KMS-11 (cell line): Measurements from ENCODE around the gene PRKRIP1.

ENCODE experiments used
- H2AFZ ChIP-seq: fragments of 200-600 bp; sonication (generic); 2 replicates; pipeline ENCODE4 v1.6.1; 2016; ENCODE audit warnings: antibody characterized with exemption, mixed run types, low read depth
- H3K27ac ChIP-seq: fragments of 200-600 bp; sonication (generic); 2 replicates; pipeline ENCODE4 v1.6.1; 2016; ENCODE audit warnings: mild to moderate bottlenecking, mixed run types
- H3K27me3 ChIP-seq: fragments of 200-600 bp; sonication (generic); 2 replicates; pipeline ENCODE4 v1.6.1; 2017; ENCODE audit warnings: mild to moderate bottlenecking, low read depth, mixed run types, moderate library complexity; ENCODE audit not compliant: insufficient read depth
- H3K36me3 ChIP-seq: fragments of 200-600 bp; sonication (generic); 2 replicates; pipeline ENCODE4 v1.6.1; 2017; ENCODE audit warnings: mild to moderate bottlenecking, mixed run types; ENCODE audit not compliant: insufficient read depth
- H3K4me1 ChIP-seq: fragments of 200-600 bp; sonication (generic); 2 replicates; pipeline ENCODE4 v1.6.1; 2016; ENCODE audit warnings: mild to moderate bottlenecking, low read depth, mixed run types; ENCODE audit not compliant: poor library complexity, severe bottlenecking
- H3K4me2 ChIP-seq: fragments of 200-600 bp; sonication (generic); 2 replicates; pipeline ENCODE4 v1.7.0; 2016; ENCODE audit warnings: mild to moderate bottlenecking, mixed run types
- H3K4me3 ChIP-seq: fragments of 200-600 bp; sonication (generic); IDR thresholded peaks from 2 replicates; pipeline ENCODE4 v1.6.1; 2017; ENCODE audit warnings: low read depth, low read length, mixed read lengths; ENCODE audit not compliant: insufficient read depth
- H3K79me2 ChIP-seq: fragments of 200-600 bp; sonication (generic); 2 replicates; pipeline ENCODE4 v1.6.1; 2016; ENCODE audit warnings: low read depth, mixed run types; ENCODE audit not compliant: insufficient read depth
- H3K9ac ChIP-seq: fragments of 200-600 bp; sonication (generic); 2 replicates; pipeline ENCODE4 v1.6.1; 2016; ENCODE audit warnings: mild to moderate bottlenecking, mixed run types
- H4K20me1 ChIP-seq: fragments of 200-600 bp; sonication (generic); 2 replicates; pipeline ENCODE4 v1.6.1; 2016; ENCODE audit warnings: mild to moderate bottlenecking, mixed run types; ENCODE audit not compliant: insufficient read depth
- TF ChIP-seq, protein P1 (sequence below): fragments of 200-600 bp; sonication (generic); conservative IDR thresholded peaks from 2 replicates; pipeline ENCODE4 v1.6.1; 2017; ENCODE audit warnings: low read depth, mild to moderate bottlenecking, antibody characterized with exemption, low read length, moderate library complexity, mixed read lengths

PRKRIP1 gene

DNA sequence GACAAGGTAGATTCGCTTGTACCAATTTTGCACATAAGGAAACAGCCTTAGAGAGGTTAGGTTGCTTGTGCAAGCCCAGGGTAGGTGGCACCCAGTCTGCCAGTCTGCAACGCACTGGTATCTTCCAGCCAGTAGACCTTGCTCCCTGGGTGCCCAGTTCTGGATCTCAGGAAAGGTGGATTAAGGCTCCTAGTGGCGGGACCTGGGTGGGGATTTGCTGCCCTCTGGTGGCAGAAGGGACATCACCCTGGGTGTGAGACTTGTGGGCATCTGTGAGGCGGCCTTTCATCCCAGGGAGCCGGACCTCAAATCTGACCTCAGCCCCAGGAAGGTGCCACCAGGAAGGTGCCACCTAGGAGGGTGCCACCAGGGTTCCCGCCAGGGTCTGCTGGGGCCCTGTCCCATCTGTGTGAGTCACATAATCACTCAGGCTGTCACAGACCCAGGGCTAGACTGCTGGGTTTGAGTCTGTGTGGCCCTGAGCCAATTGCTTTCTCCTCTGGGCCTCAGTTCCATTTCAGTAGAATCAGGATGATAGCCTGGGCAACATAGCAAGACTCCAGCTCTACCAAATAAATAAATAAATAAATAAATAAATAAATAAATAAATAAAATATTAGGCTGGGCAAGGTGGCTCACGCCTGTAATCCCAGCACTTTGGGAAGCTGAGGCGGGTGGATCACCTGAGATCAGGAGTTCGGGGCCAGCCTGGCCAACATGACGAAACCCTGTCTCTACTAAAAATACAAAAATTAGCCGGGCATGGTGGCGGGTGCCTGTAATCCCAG is 5.3 kb upstream of the PRKRIP1 start:
- Histone ChIP-seq H3K4me2 (no peak overlapping the region; the same call in 1 of the 2 replicates), H3K27me3 (no peaks in the 10 kb centered on the region), H2AFZ (no peak overlapping the region), H4K20me1 (no peaks in the 10 kb centered on the region), H3K4me3 (no peak overlapping the region), H3K27ac (no peak overlapping the region), H3K36me3 (no peaks in the 10 kb centered on the region), H3K9ac (no peak overlapping the region), H3K4me1 (peaks cover 23% of the 10 kb centered on the region), H3K79me2 (no peaks in the 10 kb centered on the region)
- TF ChIP-seq, protein P1, sequence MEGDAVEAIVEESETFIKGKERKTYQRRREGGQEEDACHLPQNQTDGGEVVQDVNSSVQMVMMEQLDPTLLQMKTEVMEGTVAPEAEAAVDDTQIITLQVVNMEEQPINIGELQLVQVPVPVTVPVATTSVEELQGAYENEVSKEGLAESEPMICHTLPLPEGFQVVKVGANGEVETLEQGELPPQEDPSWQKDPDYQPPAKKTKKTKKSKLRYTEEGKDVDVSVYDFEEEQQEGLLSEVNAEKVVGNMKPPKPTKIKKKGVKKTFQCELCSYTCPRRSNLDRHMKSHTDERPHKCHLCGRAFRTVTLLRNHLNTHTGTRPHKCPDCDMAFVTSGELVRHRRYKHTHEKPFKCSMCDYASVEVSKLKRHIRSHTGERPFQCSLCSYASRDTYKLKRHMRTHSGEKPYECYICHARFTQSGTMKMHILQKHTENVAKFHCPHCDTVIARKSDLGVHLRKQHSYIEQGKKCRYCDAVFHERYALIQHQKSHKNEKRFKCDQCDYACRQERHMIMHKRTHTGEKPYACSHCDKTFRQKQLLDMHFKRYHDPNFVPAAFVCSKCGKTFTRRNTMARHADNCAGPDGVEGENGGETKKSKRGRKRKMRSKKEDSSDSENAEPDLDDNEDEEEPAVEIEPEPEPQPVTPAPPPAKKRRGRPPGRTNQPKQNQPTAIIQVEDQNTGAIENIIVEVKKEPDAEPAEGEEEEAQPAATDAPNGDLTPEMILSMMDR = peak; percentile 97

DNA sequence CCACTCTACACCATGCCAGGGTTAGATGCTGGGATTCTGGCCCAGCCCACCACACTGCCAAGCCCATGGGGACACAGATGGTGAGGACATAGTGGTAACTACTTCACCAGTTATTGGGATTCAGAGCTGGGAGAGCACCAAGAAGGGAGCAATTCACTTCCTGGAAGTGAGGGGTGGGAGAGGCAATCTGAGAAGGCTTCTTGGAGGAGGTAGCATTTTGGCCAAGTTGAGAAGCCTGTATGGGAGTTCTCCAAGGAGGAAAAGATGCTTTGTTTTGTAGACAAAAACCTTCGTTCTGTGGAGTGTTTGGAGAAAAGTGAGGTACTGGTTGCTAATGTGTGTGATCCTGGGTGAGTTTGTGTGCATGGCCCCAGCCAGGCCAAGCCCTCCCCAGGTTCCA is 3.8 kb upstream of the PRKRIP1 start:
- H3K27me3 ChIP-seq = no peaks in the 10 kb centered on the region
- no peaks in the 10 kb centered on the region for H4K20me1 ChIP-seq
- TF ChIP-seq, protein P1 = no peak
- H3K79me2 ChIP-seq = peaks cover 10% of the 10 kb centered on the region
- no peak overlapping the region for H3K4me2 ChIP-seq
- H3K4me3 ChIP-seq = no peak overlapping the region
- no peak overlapping the region for H3K27ac ChIP-seq
- H3K9ac ChIP-seq = no peak overlapping the region
- H3K4me1 ChIP-seq = peaks cover 29% of the 10 kb centered on the region
- H2AFZ ChIP-seq = no peak overlapping the region
- no peaks in the 10 kb centered on the region for H3K36me3 ChIP-seq

DNA sequence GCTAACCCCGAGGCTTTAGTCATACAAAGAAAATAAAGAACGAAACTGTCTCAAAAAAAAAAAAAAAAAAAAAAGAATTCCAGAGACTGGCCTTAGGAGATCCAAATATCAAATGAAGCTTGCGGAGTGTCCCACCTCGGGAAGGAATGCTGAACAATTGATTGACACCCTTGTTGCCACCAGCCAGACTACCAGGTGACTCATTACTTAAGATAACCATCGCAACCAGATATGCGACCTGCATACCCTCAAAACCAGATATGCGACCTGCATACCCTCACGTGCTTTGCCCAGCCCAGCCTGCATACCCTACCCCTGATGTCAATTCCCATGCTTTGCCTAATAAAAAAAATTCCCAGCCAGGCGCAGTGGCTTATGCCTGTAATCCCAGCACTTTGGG is 2.7 kb upstream of the PRKRIP1 start:
- Histone ChIP-seq H3K4me1 (peaks cover 38% of the 10 kb centered on the region), H3K4me2 (no peak overlapping the region), H3K9ac (no peak overlapping the region), H3K36me3 (no peaks in the 10 kb centered on the region), H3K27ac (no peak overlapping the region), H3K79me2 (peaks cover 19% of the 10 kb centered on the region), H2AFZ (no peak overlapping the region), H4K20me1 (no peaks in the 10 kb centered on the region), H3K4me3 (no peak overlapping the region), H3K27me3 (no peaks in the 10 kb centered on the region)
- TF ChIP-seq, protein P1 = no peak

DNA sequence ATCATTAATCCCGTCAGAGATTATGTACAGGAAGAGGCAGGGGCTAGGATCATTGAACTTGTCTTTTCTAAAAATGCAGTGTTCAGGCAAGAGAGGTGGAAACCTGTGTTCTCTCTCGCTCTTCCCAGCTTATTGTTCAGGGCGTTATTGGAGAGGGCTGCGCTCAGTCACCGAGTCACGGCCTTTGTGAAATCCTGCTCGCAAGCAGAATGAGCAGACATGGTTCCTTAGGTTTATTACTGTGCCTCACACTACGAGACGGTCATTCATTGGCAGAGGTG is 631 bp upstream of the PRKRIP1 start:
- no peaks in the 10 kb centered on the region for H3K27me3 ChIP-seq
- no peaks in the 10 kb centered on the region for H4K20me1 ChIP-seq
- H3K4me3 ChIP-seq = no peak overlapping the region
- H3K9ac ChIP-seq = peak overlapping the region; percentile 9; the same call in 1 of the 2 replicates
- TF ChIP-seq, protein P1 = no peak
- H3K4me1 ChIP-seq = peaks cover 39% of the 10 kb centered on the region
- H2AFZ ChIP-seq = no peak overlapping the region; the same call in 1 of the 2 replicates
- H3K27ac ChIP-seq = peak overlapping the region; percentile 14; the same call in 1 of the 2 replicates
- peak overlapping the region; percentile 53 for H3K4me2 ChIP-seq
- peaks cover 19% of the 10 kb centered on the region for H3K79me2 ChIP-seq
- peaks cover 9% of the 10 kb centered on the region; the same call in 1 of the 2 replicates for H3K36me3 ChIP-seq
